Measurements from ENCODE around the gene LHX3. TPM values are rescaled to one million over a fixed set of nuclear protein-coding genes. Genes with fewer than 3 reads are reported as not detected.

Gene LHX3
- not detected in 2 replicates for total RNA-seq

GRCh38 chr9:136204838-136205706 lies at the start of gene LHX3:
TSS of gene LHX3 (minus strand) at chr9:136205128. CDS start at chr9:136205012, 116 bp downstream.

DNA sequence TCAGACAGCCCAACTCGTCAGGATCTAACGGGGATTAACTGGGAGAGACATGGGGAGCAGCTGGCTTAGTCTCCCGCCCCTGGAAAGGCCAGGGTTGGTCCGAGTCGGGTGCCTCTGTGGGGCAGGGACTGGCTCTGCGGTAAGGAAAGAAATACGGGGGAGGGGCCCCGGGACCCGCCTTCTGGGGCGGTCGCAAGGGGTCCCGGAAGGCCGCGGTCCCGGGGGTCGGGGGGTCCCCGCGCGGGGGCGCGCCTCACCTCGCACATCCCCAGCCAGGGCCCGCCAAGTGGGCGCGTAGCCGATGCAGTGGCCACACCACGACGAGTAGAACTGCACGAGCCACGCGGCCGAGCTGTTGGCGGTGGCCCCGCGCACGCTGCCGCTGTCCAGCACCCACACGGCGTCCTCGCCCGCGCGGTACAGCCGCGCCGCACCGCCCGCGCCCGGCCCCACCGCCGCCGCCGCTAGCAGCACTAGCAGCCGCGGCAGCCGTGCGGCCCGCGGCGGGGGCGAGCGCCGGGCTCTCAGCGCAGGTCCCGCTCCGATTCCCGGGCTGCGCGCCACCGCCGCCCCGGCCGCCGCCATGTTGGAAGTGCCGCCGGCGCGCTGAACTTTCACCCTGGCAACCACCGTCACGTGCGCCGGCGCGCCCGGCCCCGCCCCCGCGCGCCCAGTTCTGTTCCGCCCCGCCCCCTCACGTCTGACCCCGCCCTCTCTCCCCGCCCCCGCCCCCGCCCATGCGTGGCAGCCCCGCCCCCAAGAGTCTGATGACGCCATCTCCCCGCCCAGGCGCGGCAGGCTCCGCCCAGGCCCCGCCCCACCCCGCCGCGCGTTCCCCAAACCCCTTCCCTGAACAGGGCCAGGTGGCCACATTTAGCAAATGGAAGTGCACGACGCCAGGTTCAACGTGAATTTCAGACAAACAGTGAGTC lies 40.6 kb upstream of the LHX3 start, which contains the start of gene QSOX2:
Gene QSOX2, minus strand, starts transcription at position 594 of the 932 bp plus-strand sequence. Its CDS starts 9 bp downstream, at position 585.

Other genes starting within 250 kb of the LHX3 start
- 21.4 and 31.1 TPM in 2 replicates for gene UBAC1, start 243.8 kb downstream of the LHX3 start, total RNA-seq
- gene NACC2, start 109.8 kb downstream of the LHX3 start, total RNA-seq = 38.3 and 42.6 TPM in 2 replicates
- 70.5 and 96.1 TPM in 2 replicates for gene TMEM250, start 86.3 kb downstream of the LHX3 start, total RNA-seq
- gene QSOX2, start 40.7 kb upstream of the LHX3 start, total RNA-seq = 15.8 and 32.2 TPM in 2 replicates
- under 0.01 and 0.07 TPM in 2 replicates for gene CCDC187, start 99.0 kb upstream of the LHX3 start, total RNA-seq
- 41.5 and 63.5 TPM in 2 replicates for gene GPSM1, start 122.4 kb upstream of the LHX3 start, total RNA-seq
- 7.4 and 8.4 TPM in 2 replicates for gene DNLZ, start 158.6 kb upstream of the LHX3 start, total RNA-seq
- 0.85 and 3.1 TPM in 2 replicates for gene CARD9, start 168.5 kb upstream of the LHX3 start, total RNA-seq
- gene SNAPC4, start 195.0 kb upstream of the LHX3 start, total RNA-seq = 5.1 and 6.7 TPM in 2 replicates
- gene ENTR1, start 205.5 kb upstream of the LHX3 start, total RNA-seq = 25.6 and 45.6 TPM in 2 replicates
- gene PMPCA, start 205.5 kb upstream of the LHX3 start, total RNA-seq = 39.4 and 45.8 TPM in 2 replicates
- 7.2 and 12.5 TPM in 2 replicates for gene INPP5E, start 234.7 kb upstream of the LHX3 start, total RNA-seq